ENCODE results near the gene SRGAP3.

Gene SRGAP3

GRCh38 chr3:8954938-8955763 lies 294.3 kb downstream of the SRGAP3 start:
- no peak for DNase-seq

- DNase-seq: no peak
These were observed 296.1 kb downstream of the SRGAP3 start for GRCh38 chr3:8953313-8953712.

- no peak for DNase-seq
These were observed 297.3 kb downstream of the SRGAP3 start for GRCh38 chr3:8952130-8952529.

GRCh38 chr3:8945890-8946600 lies 303.4 kb downstream of the SRGAP3 start:
- DNase-seq: no peak

GRCh38 chr3:8942746-8943488 lies 306.5 kb downstream of the SRGAP3 start:
- no peak for DNase-seq

GRCh38 chr3:8942115-8942514 lies 307.3 kb downstream of the SRGAP3 start:
- no peak for DNase-seq

- DNase-seq: peak; percentile 4 to 79
These were observed 311.4 kb downstream of the SRGAP3 start for GRCh38 chr3:8938021-8938420.

GRCh38 chr3:8937064-8938020 lies 312.1 kb downstream of the SRGAP3 start:
- peak; percentile 84 to 98 for DNase-seq

- no peak for DNase-seq
These were observed 316.9 kb downstream of the SRGAP3 start for GRCh38 chr3:8932507-8932906.

- DNase-seq: no peak
These were observed 318.1 kb downstream of the SRGAP3 start for GRCh38 chr3:8931342-8931741.

Measured in SW 1271 (cell line).